ENCODE data around the gene GLRA3.
"Not testable (repeated sequence)": the region's sequence is repeated elsewhere in the genome, so short reads cannot be mapped to it uniquely, and the experiment has no call there.

The GLRA3 gene

GRCh38 chr4:174650711-174651355 lies 178.2 kb downstream of the GLRA3 start:
- no peak for DNase-seq

GRCh38 chr4:174648812-174649211 lies 180.2 kb downstream of the GLRA3 start:
- no peak for DNase-seq

GRCh38 chr4:174646326-174646725 lies 182.7 kb downstream of the GLRA3 start:
- DNase-seq: no peak

- DNase-seq: no peak
Observed at GRCh38 chr4:174640146-174640545, 188.9 kb downstream of the GLRA3 start.

- no peak for DNase-seq
Observed at GRCh38 chr4:174635732-174636131, 193.3 kb downstream of the GLRA3 start.

- DNase-seq: no peak
Observed at GRCh38 chr4:174633399-174633798, 195.6 kb downstream of the GLRA3 start.

GRCh38 chr4:174631901-174632758 lies 196.9 kb downstream of the GLRA3 start:
- DNase-seq: peak; percentile 67

- DNase-seq: not testable (repeated sequence)
Observed at GRCh38 chr4:174629907-174630450, 199.1 kb downstream of the GLRA3 start.

GRCh38 chr4:174629265-174629664 lies 199.8 kb downstream of the GLRA3 start:
- no peak for DNase-seq

GRCh38 chr4:174628191-174628590 lies 200.9 kb downstream of the GLRA3 start:
- DNase-seq: no peak

- DNase-seq: no peak
Observed at GRCh38 chr4:174627473-174627872, 201.6 kb downstream of the GLRA3 start.

GRCh38 chr4:174626342-174627008 lies 202.6 kb downstream of the GLRA3 start:
- no peak for DNase-seq

- peak; percentile 47 for DNase-seq
Observed at GRCh38 chr4:174616661-174617060, 212.4 kb downstream of the GLRA3 start.

GRCh38 chr4:174613979-174614378 lies 215.1 kb downstream of the GLRA3 start:
- DNase-seq: peak; percentile 38

- no peak for DNase-seq
Observed at GRCh38 chr4:174611792-174612191, 217.3 kb downstream of the GLRA3 start.

- no peak for DNase-seq
Observed at GRCh38 chr4:174607792-174608191, 221.3 kb downstream of the GLRA3 start.

- peak; percentile 31 for DNase-seq
Observed at GRCh38 chr4:174604198-174604597, 224.8 kb downstream of the GLRA3 start.

- no peak for DNase-seq
Observed at GRCh38 chr4:174600391-174600790, 228.7 kb downstream of the GLRA3 start.

- DNase-seq: no peak
Observed at GRCh38 chr4:174598800-174599199, 230.2 kb downstream of the GLRA3 start.

- no peak for DNase-seq
Observed at GRCh38 chr4:174596513-174596912, 232.5 kb downstream of the GLRA3 start.

GRCh38 chr4:174595141-174595929 lies 233.7 kb downstream of the GLRA3 start:
- DNase-seq: no peak

- DNase-seq: peak; percentile 65
Observed at GRCh38 chr4:174593701-174594100, 235.3 kb downstream of the GLRA3 start.

GRCh38 chr4:174592985-174593335 lies 236.1 kb downstream of the GLRA3 start:
- DNase-seq: peak; percentile 80
